Endothelial cell (in vitro differentiated cells): ENCODE results near the gene RAD51B. TPM values are rescaled to one million over a fixed set of nuclear protein-coding genes. Genes with fewer than 3 reads are reported as not detected.

Source experiments
- DNase-seq: peaks from one replicate; pipeline ENCODE4 v3.0.0; 2021; ENCODE audit warnings: low spot score
- H3K27ac Mint-ChIP-seq: one replicate; pipeline ENCODE4 v1.8.0; 2021; ENCODE audit warnings: mixed read lengths, inconsistent platforms; ENCODE audit not compliant: unreplicated experiment
- H3K27me3 Mint-ChIP-seq: one replicate; pipeline ENCODE4 v1.8.0; 2021; ENCODE audit warnings: mild to moderate bottlenecking, moderate library complexity, mixed read lengths, inconsistent platforms; ENCODE audit not compliant: unreplicated experiment
- H3K36me3 Mint-ChIP-seq: one replicate; pipeline ENCODE4 v1.8.0; 2021; ENCODE audit warnings: mild to moderate bottlenecking, low read depth, mixed read lengths, inconsistent platforms; ENCODE audit not compliant: unreplicated experiment
- H3K4me1 Mint-ChIP-seq: one replicate; pipeline ENCODE4 v1.8.0; 2021; ENCODE audit warnings: mild to moderate bottlenecking, mixed read lengths, inconsistent platforms; ENCODE audit not compliant: unreplicated experiment
- H3K4me3 Mint-ChIP-seq: one replicate; pipeline ENCODE4 v1.8.0; 2021; ENCODE audit warnings: mild to moderate bottlenecking, mixed read lengths, inconsistent platforms; ENCODE audit not compliant: unreplicated experiment
- H3K9me3 Mint-ChIP-seq: one replicate; pipeline ENCODE4 v1.8.0; 2021; ENCODE audit warnings: mixed read lengths, inconsistent platforms; ENCODE audit not compliant: unreplicated experiment
- total RNA-seq: library from RNA; stranded (reverse); fragmentation: NEBNext Ultra II Directional; extraction: Animal tissue kit (Norgen Biotek cat#: 25700); gene quantifications from one replicate; pipeline ENCODE4 v1.2.1, GENCODE V29; 2021; ENCODE audit not compliant: unreplicated experiment
- TF ChIP-seq, protein P1 (sequence below): fragments of 200-600 bp; sonication (generic); IDR thresholded peaks from one replicate; pipeline ENCODE4 v1.5.0; 2021; ENCODE audit warnings: antibody characterized with exemption; ENCODE audit not compliant: unreplicated experiment

RAD51B gene
- total RNA-seq, 1 donor from 2014 or later: 23.5 TPM

- H3K27me3 Mint-ChIP-seq: peaks cover 13% of the 10 kb centered on the region
- peaks cover 38% of the 10 kb centered on the region for H3K4me1 Mint-ChIP-seq
- H3K9me3 Mint-ChIP-seq: no peaks in the 10 kb centered on the region
- no peak for DNase-seq
- no peak overlapping the region for H3K27ac Mint-ChIP-seq
- H3K36me3 Mint-ChIP-seq: peaks cover 5% of the 10 kb centered on the region
- no peak overlapping the region for H3K4me3 Mint-ChIP-seq
- TF ChIP-seq, protein P1, sequence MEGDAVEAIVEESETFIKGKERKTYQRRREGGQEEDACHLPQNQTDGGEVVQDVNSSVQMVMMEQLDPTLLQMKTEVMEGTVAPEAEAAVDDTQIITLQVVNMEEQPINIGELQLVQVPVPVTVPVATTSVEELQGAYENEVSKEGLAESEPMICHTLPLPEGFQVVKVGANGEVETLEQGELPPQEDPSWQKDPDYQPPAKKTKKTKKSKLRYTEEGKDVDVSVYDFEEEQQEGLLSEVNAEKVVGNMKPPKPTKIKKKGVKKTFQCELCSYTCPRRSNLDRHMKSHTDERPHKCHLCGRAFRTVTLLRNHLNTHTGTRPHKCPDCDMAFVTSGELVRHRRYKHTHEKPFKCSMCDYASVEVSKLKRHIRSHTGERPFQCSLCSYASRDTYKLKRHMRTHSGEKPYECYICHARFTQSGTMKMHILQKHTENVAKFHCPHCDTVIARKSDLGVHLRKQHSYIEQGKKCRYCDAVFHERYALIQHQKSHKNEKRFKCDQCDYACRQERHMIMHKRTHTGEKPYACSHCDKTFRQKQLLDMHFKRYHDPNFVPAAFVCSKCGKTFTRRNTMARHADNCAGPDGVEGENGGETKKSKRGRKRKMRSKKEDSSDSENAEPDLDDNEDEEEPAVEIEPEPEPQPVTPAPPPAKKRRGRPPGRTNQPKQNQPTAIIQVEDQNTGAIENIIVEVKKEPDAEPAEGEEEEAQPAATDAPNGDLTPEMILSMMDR: no peak
Observed at GRCh38 chr14:68592948-68593556, 773.5 kb downstream of the RAD51B start.

GRCh38 chr14:68593806-68594536, 774.4 kb downstream of the RAD51B start:
- no peak overlapping the region for H3K4me3 Mint-ChIP-seq
- peak overlapping the region; percentile 31 for H3K27ac Mint-ChIP-seq
- peaks cover 47% of the 10 kb centered on the region for H3K4me1 Mint-ChIP-seq
- TF ChIP-seq, protein P1: no peak
- H3K9me3 Mint-ChIP-seq: no peaks in the 10 kb centered on the region
- H3K27me3 Mint-ChIP-seq: peaks cover 16% of the 10 kb centered on the region
- peaks cover 5% of the 10 kb centered on the region for H3K36me3 Mint-ChIP-seq
- DNase-seq: no peak

GRCh38 chr14:68594737-68595380, 775.3 kb downstream of the RAD51B start:
- Mint-ChIP-seq H3K27ac (no peak overlapping the region), H3K27me3 (peaks cover 19% of the 10 kb centered on the region), H3K4me3 (no peak overlapping the region), H3K36me3 (peaks cover 5% of the 10 kb centered on the region), H3K9me3 (no peaks in the 10 kb centered on the region), H3K4me1 (peaks cover 49% of the 10 kb centered on the region)
- DNase-seq: no peak
- TF ChIP-seq, protein P1: no peak

GRCh38 chr14:68596211-68596610, 776.6 kb downstream of the RAD51B start:
- Mint-ChIP-seq H3K36me3 (peaks cover 5% of the 10 kb centered on the region), H3K27ac (no peak overlapping the region), H3K9me3 (no peaks in the 10 kb centered on the region), H3K4me1 (peaks cover 53% of the 10 kb centered on the region), H3K4me3 (no peak overlapping the region), H3K27me3 (peaks cover 15% of the 10 kb centered on the region)
- no peak for DNase-seq
- TF ChIP-seq, protein P1: no peak

DNA sequence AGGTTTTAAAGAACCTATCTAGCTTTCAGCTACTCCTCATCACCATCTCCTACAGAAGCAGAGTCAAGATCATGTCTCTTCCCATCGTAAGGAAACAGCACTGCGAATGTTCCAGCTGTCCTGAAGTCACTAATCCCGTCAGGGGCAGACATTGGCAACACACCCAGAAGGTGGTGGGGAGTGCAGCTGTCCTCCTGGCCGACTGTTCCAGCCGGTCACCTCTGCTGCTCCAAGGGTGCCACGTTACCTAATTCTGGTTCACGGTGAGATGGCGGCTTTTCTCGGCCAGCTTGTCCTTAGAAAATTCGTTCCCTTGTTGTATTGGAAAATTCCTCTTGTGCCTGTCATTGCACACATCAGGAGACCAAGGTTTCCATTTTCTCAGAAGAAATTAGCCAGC, 777.1 kb downstream of the RAD51B start:
- no peak overlapping the region for H3K4me3 Mint-ChIP-seq
- TF ChIP-seq, protein P1: no peak

More for the DNA sequence above, 777.1 kb downstream of the RAD51B start:
- H3K9me3 Mint-ChIP-seq: no peaks in the 10 kb centered on the region
- peaks cover 5% of the 10 kb centered on the region for H3K36me3 Mint-ChIP-seq
- H3K27me3 Mint-ChIP-seq: peaks cover 15% of the 10 kb centered on the region
- H3K27ac Mint-ChIP-seq: no peak overlapping the region
- peaks cover 56% of the 10 kb centered on the region for H3K4me1 Mint-ChIP-seq
- no peak for DNase-seq
